Mammary epithelial cell (primary cell): ENCODE results near the gene CHAF1B.
"Not testable (repeated sequence)": the region's sequence is repeated elsewhere in the genome, so short reads cannot be mapped to it uniquely, and the experiment has no call there.

Experiments used
- CTCF ChIP-seq, 2 donors: IDR thresholded peaks in 1 of 2; conservative IDR thresholded peaks in 1 of 2; 2 replicates each; pipeline ENCODE4 v1.5.1; 2011 to 2012; ENCODE audit warnings: inconsistent platforms in 2 of 2, low read length in 2 of 2, mild to moderate bottlenecking in 2 of 2, control low read depth in 1 of 2, low read depth in 1 of 2; ENCODE audit not compliant: insufficient read depth in 1 of 2; ENCODE audit errors: extremely low read depth in 1 of 2
- EZH2 ChIP-seq: IDR thresholded peaks from 2 replicates; pipeline ENCODE4 v1.6.1; 2012; ENCODE audit warnings: low read length, inconsistent platforms, borderline replicate concordance

- TF ChIP-seq CTCF (conservative IDR thresholded peaks at IDR 0.05 in 1 of 2, IDR thresholded peaks at IDR 0.05 in 1 of 2; ENCODE audit: extremely low read depth in 1 of 2, insufficient read depth in 1 of 2, low read depth in 1 of 2, low read length in 2 of 2); EZH2: not testable (repeated sequence)
Measured at GRCh38 chr21:36399736-36400135, 14.5 kb downstream of the CHAF1B start.
